ENCODE measurements around the gene ADK.

The ADK gene

DNA sequence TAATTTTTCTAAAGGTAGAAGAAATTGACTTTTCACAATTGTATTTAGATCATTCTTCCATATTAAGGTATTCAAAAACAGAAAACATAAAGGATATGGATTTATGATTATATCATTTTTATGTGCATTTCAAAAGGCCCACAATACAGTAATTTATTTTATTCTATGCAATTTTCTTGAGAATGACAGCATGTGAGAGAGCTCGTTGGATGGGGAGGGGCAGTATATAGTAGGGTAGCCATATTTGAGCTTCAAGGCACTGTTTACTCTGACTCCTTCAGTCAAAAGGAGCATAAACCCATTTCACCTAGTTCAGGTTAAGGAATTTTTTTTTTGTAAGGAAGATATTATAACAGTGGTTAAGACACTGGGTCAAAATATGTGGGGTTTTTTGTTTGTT lies 534.5 kb downstream of the ADK start:
- Histone ChIP-seq H2AFZ (ENCODE audit: low read length) (no peak overlapping the region), H3K4me3 (ENCODE audit: low read length, poor library complexity, severe bottlenecking) (no peak overlapping the region)
- TF ChIP-seq, protein P1, sequence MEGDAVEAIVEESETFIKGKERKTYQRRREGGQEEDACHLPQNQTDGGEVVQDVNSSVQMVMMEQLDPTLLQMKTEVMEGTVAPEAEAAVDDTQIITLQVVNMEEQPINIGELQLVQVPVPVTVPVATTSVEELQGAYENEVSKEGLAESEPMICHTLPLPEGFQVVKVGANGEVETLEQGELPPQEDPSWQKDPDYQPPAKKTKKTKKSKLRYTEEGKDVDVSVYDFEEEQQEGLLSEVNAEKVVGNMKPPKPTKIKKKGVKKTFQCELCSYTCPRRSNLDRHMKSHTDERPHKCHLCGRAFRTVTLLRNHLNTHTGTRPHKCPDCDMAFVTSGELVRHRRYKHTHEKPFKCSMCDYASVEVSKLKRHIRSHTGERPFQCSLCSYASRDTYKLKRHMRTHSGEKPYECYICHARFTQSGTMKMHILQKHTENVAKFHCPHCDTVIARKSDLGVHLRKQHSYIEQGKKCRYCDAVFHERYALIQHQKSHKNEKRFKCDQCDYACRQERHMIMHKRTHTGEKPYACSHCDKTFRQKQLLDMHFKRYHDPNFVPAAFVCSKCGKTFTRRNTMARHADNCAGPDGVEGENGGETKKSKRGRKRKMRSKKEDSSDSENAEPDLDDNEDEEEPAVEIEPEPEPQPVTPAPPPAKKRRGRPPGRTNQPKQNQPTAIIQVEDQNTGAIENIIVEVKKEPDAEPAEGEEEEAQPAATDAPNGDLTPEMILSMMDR (conservative IDR thresholded peaks at IDR 0.05; ENCODE audit: low read length), result no peak
- TF ChIP-seq EZH2phosphoT487 (IDR thresholded peaks at IDR 0.05; ENCODE audit: borderline replicate concordance), result no peak

DNA sequence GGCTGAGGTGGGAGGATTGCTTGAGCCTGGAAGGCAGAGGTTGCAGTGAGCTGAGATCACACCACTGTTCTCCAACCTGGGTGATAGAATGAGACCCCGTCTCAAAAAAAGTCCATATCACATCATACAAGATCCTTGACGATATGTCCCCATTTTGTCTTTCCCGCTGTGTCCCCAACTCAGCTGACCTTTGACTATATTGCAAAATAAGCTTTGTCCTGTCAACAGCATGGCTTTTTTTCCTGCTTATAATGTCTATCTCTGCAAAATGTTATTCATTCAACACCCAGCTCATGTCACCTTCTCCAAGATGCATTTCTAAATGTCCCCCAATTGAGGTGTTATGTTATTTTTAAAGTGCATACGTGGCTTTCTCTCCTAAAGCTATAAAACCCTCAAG lies 539.4 kb downstream of the ADK start:
- Histone ChIP-seq H3F3A (ENCODE audit: low read depth) (no peaks in the 10 kb centered on the region), H3K4me3 (ENCODE audit: low read length, poor library complexity, severe bottlenecking) (no peak overlapping the region), H3K4me1 (ENCODE audit: insufficient read depth, low read length, poor library complexity, severe bottlenecking) (no peaks in the 10 kb centered on the region), H3K27me3 (ENCODE audit: insufficient read depth, low read length, poor library complexity, severe bottlenecking) (no peaks in the 10 kb centered on the region), H4K20me1 (ENCODE audit: insufficient read depth, low read length, poor library complexity, severe bottlenecking) (no peaks in the 10 kb centered on the region), H2AFZ (ENCODE audit: low read length) (no peak overlapping the region), H3K79me2 (ENCODE audit: insufficient read depth, low read length) (no peaks in the 10 kb centered on the region), H3K4me2 (ENCODE audit: low read depth, low read length, poor library complexity, severe bottlenecking) (no peak overlapping the region), H3K9me3 (ENCODE audit: insufficient read depth, low read depth, low read length) (no peaks in the 10 kb centered on the region), H3K9me2 (replicated peaks; ENCODE audit: low read depth, low read length) (no peaks in the 10 kb centered on the region), H3K9ac (ENCODE audit: low read depth, low read length, poor library complexity, severe bottlenecking) (no peak overlapping the region), H3K36me3 (ENCODE audit: insufficient read depth, low read length) (no peaks in the 10 kb centered on the region)
- TF ChIP-seq, protein P1 (conservative IDR thresholded peaks at IDR 0.05; ENCODE audit: low read length), result no peak
- TF ChIP-seq EZH2phosphoT487 (IDR thresholded peaks at IDR 0.05; ENCODE audit: borderline replicate concordance), result no peak

More for the DNA sequence above, 534.5 kb downstream of the ADK start:
- no peaks in the 10 kb centered on the region for H3K36me3 ChIP-seq (ENCODE audit: insufficient read depth, low read length)
- no peaks in the 10 kb centered on the region for H3K9me3 ChIP-seq (ENCODE audit: insufficient read depth, low read depth, low read length)
- no peaks in the 10 kb centered on the region for H4K20me1 ChIP-seq (ENCODE audit: insufficient read depth, low read length, poor library complexity, severe bottlenecking)
- no peak overlapping the region for H3K4me2 ChIP-seq (ENCODE audit: low read depth, low read length, poor library complexity, severe bottlenecking)
- H3K9ac ChIP-seq (ENCODE audit: low read depth, low read length, poor library complexity, severe bottlenecking), result no peak overlapping the region
- peaks cover 6% of the 10 kb centered on the region for H3K4me1 ChIP-seq (ENCODE audit: insufficient read depth, low read length, poor library complexity, severe bottlenecking)
- H3F3A ChIP-seq (ENCODE audit: low read depth), result no peaks in the 10 kb centered on the region
- no peaks in the 10 kb centered on the region for H3K9me2 ChIP-seq (replicated peaks; ENCODE audit: low read depth, low read length)
- H3K79me2 ChIP-seq (ENCODE audit: insufficient read depth, low read length), result no peaks in the 10 kb centered on the region
- no peaks in the 10 kb centered on the region for H3K27me3 ChIP-seq (ENCODE audit: insufficient read depth, low read length, poor library complexity, severe bottlenecking)

DNA sequence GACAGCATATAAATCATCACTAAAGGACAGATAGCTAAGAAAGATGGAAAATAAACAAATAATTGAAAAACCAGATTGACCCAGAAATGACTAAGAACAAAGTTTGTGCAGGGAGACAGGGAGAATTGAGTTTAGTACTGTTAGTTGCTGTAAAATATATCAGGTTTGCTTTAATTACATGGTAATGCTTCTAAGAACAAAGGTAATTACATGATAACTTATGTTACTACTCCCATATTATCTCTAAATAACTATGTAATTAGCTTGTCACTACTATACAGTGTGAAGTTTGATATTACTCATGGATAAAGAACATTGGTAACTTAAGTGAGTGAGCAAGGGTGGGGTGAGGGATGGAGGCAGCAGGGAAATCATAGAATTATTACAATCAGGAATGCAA lies 540.1 kb downstream of the ADK start:
- H2AFZ ChIP-seq (ENCODE audit: low read length), result no peak overlapping the region
- H4K20me1 ChIP-seq (ENCODE audit: insufficient read depth, low read length, poor library complexity, severe bottlenecking), result no peaks in the 10 kb centered on the region
- TF ChIP-seq, protein P1 (conservative IDR thresholded peaks at IDR 0.05; ENCODE audit: low read length), result no peak
- TF ChIP-seq EZH2phosphoT487 (IDR thresholded peaks at IDR 0.05; ENCODE audit: borderline replicate concordance), result no peak
- no peaks in the 10 kb centered on the region for H3K9me3 ChIP-seq (ENCODE audit: insufficient read depth, low read depth, low read length)
- no peak overlapping the region for H3K4me2 ChIP-seq (ENCODE audit: low read depth, low read length, poor library complexity, severe bottlenecking)
- no peaks in the 10 kb centered on the region for H3K79me2 ChIP-seq (ENCODE audit: insufficient read depth, low read length)
- no peak overlapping the region for H3K9ac ChIP-seq (ENCODE audit: low read depth, low read length, poor library complexity, severe bottlenecking)
- H3K4me3 ChIP-seq (ENCODE audit: low read length, poor library complexity, severe bottlenecking), result no peak overlapping the region
- no peaks in the 10 kb centered on the region for H3K9me2 ChIP-seq (replicated peaks; ENCODE audit: low read depth, low read length)
- H3K4me1 ChIP-seq (ENCODE audit: insufficient read depth, low read length, poor library complexity, severe bottlenecking), result no peaks in the 10 kb centered on the region
- no peaks in the 10 kb centered on the region for H3K36me3 ChIP-seq (ENCODE audit: insufficient read depth, low read length)
- H3K27me3 ChIP-seq (ENCODE audit: insufficient read depth, low read length, poor library complexity, severe bottlenecking), result no peaks in the 10 kb centered on the region
- no peaks in the 10 kb centered on the region for H3F3A ChIP-seq (ENCODE audit: low read depth)

All from Loucy (cell line).